A549 treated with Mapracorat at 1 μM for 4 hours (cell line): ENCODE results near the gene DCC. TPM values are rescaled to one million over a fixed set of nuclear protein-coding genes. Genes with fewer than 3 reads are reported as not detected.

ENCODE experiments used
- total RNA-seq: library from RNA; stranded (reverse); fragments of 200-300 nt; extraction: Qiagen RNA extraction; gene quantifications from 5 replicates; pipeline ENCODE4 v1.2.3, GENCODE V29; 2022

Gene DCC
- not detected in 5 replicates for total RNA-seq

GRCh38 chr18:52339891-52340371 lies at the start of gene DCC:
Gene DCC (plus strand): TSS chr18:52340197. CDS start chr18:52340788, 591 bp downstream.

